ENCODE measurements around the gene FOXE1.

GRCh38 chr9:97857606-97858392 lies 4.8 kb downstream of the FOXE1 start:
- TF ChIP-seq CTCF (conservative IDR thresholded peaks at IDR 0.05; ENCODE audit: low read depth, low read length) (no peak), POLR2A (IDR thresholded peaks at IDR 0.05; ENCODE audit: low read depth, low read length) (no peak), RAD21 (IDR thresholded peaks at IDR 0.05; ENCODE audit: low read length) (no peak), USF2 (IDR thresholded peaks at IDR 0.05; ENCODE audit: low read depth, low read length) (no peak), RFX5 (IDR thresholded peaks at IDR 0.05; ENCODE audit: low read depth, low read length) (no peak), CEBPB (IDR thresholded peaks at IDR 0.05; ENCODE audit: low read depth, low read length) (no peak), FOS (IDR thresholded peaks at IDR 0.05; ENCODE audit: low read depth, low read length) (no peak), MXI1 (IDR thresholded peaks at IDR 0.05; ENCODE audit: borderline replicate concordance, low read depth, low read length) (no peak)
